HG03342 (cell line): ENCODE results near the gene FAM209B.
"Not testable (repeated sequence)": the region's sequence is repeated elsewhere in the genome, so short reads cannot be mapped to it uniquely, and the experiment has no call there.

Experiments used
- ATAC-seq: cut with Tn5 transposase; IDR thresholded peaks from one replicate; pipeline ENCODE4 v1.9.1; 2021; ENCODE audit warnings: mild to moderate bottlenecking, moderate library complexity; ENCODE audit not compliant: unreplicated experiment

Gene FAM209B

DNA sequence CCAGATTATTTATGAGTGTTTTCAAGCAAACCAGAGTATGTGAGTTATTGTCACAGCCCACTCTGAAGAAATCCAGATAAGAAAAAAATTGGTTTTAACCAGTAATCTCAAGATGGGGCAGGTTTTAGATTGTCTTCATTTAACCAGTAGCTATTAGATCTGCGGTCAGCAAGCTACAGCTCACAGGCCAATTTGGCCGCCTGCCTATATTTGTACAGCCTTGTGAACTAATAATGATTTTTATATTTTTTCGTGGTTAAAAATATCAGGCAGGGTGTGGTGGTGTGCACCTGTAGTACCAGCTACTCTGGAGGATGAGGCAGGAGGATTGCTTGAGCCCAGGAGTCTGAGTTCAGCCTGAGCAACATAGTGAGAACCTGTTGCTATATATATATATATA lies 5.0 kb downstream of the FAM209B start:
- no peak for ATAC-seq

DNA sequence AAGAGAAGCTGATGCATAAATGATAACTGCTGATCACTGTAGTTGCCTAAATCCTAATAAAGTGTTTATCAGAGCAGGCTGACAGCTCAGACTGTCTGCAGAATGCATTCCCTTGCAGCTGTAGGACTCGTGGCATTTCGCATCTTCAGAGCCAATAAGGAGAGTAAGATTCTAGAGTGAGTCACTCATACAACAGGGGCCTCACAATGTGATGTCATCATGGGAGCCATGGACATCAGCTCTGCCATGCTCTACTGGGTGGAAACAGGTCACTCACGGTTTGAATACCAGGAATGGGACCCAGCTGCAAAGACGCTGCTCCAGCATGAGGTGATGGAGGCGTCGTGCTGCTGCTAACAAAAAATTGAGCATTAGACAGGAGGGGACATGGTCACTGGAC lies 7.4 kb downstream of the FAM209B start:
- ATAC-seq, result no peak

DNA sequence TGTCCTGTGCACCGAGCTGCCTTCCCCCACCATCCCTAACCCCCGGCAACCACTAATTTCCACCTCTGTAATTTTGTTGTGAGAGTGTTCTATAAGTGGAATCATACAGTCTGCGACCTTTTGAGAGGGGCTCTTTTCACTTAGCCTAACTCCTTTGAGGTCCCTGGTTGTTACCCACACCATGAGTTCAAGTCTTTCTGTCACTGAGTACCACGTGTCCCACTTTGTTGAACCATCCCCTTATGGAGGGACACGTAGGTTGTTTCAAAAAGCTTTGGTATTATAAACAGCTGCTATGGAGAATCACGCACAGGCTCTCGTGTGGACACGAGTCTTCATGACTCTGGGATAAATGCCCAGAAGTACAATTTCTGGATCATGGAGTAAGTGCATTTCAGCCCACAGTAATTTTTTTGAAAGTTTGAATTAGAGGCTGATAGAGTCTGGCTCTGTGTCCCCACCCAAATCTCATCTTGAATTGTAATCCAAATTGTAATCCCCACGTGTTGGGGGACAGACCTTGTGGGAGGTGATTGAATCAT lies 9.5 kb downstream of the FAM209B start:
- no peak for ATAC-seq

DNA sequence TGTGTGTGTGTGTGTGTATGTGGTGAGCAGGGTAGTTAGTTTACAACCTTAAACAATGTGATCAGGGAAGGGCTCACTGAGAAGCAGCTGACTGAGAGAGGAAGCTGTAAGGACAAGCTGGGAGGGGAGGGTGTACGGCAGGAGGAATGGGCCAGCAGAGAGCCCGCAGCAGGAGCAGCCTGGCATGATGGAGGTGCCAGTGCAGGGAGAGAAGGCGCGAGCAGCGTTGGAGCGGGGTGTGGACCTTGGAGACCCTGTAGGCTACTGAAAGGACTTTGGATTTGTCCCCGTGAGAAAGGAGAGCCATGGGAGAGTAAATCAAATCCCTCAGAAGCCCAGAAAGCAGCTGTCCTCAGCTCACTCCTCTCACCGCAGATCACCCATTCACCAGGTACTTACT lies 18.5 kb downstream of the FAM209B start:
- no peak for ATAC-seq

- ATAC-seq, result no peak
Observed at GRCh38 chr20:56552911-56553629, 20.0 kb downstream of the FAM209B start.

- peak; percentile 88 for ATAC-seq
Observed at GRCh38 chr20:56554869-56555268, 21.8 kb downstream of the FAM209B start.

DNA sequence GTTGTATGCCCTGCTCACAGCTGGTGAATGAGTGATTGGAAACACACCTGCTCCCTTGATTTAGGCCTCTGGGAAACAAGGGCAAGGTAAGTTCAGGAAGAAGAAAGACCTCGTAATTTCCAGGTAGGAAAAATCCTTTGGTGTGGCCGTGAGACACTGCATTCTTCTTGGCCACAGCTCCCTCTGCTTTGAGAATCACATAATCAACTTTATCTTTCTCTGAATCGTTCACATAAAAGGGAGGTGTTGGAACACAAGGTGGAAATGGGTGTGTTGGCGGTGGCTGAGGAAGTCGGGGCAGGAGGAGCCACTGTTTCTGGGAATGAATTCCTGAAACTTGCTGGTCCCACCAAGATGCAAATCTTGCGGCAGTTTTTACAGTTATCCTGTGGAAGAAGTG lies 25.9 kb downstream of the FAM209B start:
- no peak for ATAC-seq

GRCh38 chr20:56564526-56564925 lies 31.5 kb downstream of the FAM209B start:
- not testable (repeated sequence) for ATAC-seq

- ATAC-seq, result no peak
Observed at GRCh38 chr20:56565511-56565910, 32.5 kb downstream of the FAM209B start.

GRCh38 chr20:56566621-56567020 lies 33.6 kb downstream of the FAM209B start:
- no peak for ATAC-seq

DNA sequence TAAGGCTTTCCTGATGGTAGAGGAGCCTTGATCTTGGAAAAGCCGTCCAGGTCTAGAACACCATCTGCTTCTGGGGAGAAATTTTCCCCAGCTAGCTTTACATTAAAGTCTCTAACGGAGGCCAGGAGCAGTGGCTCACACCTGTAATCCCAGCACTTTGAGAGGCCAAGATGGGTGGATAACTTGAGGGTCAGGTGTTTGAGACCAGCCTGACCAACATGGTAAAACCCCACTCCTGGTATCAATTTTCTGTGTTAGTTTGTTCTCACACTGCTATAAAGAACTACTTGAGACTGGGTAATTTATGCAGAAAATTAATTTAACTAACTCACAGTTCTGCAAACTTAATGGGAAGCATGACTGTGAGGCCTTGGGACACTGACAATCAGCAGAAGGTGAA lies 37.8 kb downstream of the FAM209B start:
- no peak for ATAC-seq

- no peak for ATAC-seq
Observed at GRCh38 chr20:56572172-56572571, 39.1 kb downstream of the FAM209B start.

DNA sequence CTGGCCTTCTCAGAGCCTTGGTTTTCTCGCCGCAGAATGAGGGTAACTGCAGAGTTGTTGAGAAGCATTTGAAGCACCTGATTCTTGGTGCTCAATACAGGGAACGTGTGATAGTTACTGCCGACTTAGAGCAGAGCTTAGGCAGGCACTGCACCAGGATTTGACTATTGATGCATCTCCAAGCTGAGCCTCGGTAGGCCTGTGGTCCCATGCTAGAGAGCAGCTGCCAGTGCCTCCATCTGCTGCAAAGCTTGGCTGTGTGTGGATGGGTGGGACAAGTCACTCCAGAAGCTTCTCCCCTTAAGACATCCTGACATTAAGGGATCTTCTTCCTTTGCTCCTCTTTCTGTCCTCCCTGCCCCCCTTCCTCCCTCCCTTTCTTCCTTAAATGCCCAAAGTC lies 40.9 kb downstream of the FAM209B start:
- no peak for ATAC-seq

- ATAC-seq, result no peak
Observed at GRCh38 chr20:56574531-56575142, 41.6 kb downstream of the FAM209B start.

GRCh38 chr20:56575157-56575556 lies 42.1 kb downstream of the FAM209B start:
- ATAC-seq, result no peak

GRCh38 chr20:56575961-56576360 lies 42.9 kb downstream of the FAM209B start:
- ATAC-seq, result no peak

DNA sequence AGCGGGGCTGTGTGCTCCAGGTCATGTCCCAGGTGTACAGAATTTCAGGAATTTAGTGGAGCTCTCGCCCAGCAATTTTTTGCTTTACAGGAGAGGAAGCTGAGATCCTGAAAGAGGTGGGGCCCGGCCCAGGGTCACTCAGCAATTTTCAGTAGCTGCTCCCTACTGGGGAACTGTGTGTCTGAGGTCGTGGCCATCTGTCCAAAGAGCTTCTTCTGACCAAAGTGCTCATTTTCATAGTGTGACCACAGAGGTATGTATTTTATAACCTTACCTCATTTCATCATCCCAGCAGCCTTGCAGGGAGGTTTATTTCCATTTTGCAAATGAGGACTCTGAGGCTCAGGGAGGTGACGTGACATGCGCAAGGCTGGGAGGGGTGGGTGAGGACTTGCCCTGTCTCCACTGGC lies 46.3 kb downstream of the FAM209B start:
- ATAC-seq, result no peak

- ATAC-seq, result no peak
Observed at GRCh38 chr20:56580226-56580625, 47.2 kb downstream of the FAM209B start.

DNA sequence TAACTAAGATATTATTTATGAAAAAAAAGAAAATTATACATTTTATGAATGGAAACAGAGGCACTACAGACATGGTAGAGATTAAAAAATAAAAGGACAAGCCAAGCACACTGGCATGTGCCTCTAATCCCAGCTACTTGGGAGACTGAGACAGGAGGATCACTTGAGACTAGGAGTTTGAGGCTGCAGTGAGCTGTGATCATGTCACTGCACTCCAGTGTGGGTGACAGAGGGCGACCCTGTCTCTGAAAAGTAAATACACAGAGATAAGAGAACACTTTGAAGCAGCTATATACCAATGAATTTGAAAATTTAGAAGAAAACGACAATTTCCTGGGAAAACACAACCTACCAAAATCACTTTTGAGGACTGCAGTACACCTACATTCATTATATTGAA lies 48.7 kb downstream of the FAM209B start:
- no peak for ATAC-seq

GRCh38 chr20:56582542-56582941 lies 49.5 kb downstream of the FAM209B start:
- no peak for ATAC-seq

DNA sequence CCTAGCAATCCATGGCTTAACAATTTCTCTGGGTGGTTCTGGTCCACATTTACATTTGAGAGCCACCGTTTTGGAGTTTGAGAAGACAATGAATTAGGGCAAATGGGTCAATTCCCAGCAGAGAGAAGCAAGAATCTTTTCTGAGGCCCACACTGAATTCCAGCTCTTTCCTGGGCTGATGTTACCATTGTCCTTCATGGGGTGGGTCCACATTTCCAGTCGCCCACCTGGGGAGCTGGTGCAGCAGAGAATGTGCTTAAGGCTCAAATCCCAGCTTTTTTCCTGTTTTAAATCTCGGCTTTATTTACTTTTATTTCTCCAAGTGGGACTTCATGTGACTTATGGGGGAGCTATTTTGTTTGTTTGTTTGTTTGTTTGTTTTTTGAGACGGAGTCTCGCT lies 51.9 kb downstream of the FAM209B start:
- ATAC-seq, result no peak
